Skin of body (tissue), 2 donors: ENCODE measurements around the gene RAD21L1. TPM values are rescaled to one million over a fixed set of nuclear protein-coding genes. Genes with fewer than 3 reads are reported as not detected.

Experiments
- DNase-seq: peaks from one replicate; lab custom pipeline; 2025; lab: John Stamatoyannopoulos, UW
- total RNA-seq: library from RNA; depleted of rRNA; stranded (reverse); fragments of >200 nt; gene quantifications from one replicate; pipeline ENCODE4 v1.2.3, GENCODE V29; 2014

Gene RAD21L1
- total RNA-seq, 1 donor from 2014 or later = not detected

- DNase-seq = no peak
Observed at GRCh38 chr20:1293641-1294379, 68.0 kb downstream of the RAD21L1 start.

- DNase-seq = no peak
Observed at GRCh38 chr20:1294497-1294896, 68.7 kb downstream of the RAD21L1 start.

DNA sequence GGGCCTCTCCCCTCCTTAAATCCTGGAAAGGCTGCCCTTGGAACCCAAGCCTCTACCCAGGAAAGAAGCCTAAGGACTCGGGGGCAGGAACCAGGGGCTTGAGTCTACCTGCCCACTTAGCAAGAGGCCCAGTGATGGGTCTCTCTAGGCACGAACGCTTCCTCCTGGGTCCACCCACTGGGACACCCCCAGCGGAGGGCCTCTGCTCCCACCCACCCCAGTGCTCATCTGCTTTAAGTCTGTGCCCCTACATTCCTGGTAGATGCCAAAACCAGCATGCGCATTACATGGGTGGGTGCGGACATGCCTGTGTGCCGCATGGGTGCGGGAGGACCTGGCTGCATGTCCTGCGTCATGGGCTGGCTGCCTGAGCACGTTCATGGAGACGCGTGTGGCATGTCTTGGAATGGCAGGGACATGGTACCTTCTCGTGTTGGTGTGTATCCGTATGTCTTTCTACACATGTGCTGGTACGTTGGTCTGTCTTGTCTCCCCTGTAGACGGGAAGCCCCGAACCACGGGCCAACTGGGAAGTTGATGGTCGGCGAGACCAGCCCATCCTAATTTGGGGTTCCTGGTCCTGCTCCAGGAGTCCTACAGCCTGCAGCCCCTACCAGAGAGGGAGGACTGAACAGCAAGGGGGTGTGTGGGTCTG, 69.6 kb downstream of the RAD21L1 start:
- DNase-seq = no peak

DNA sequence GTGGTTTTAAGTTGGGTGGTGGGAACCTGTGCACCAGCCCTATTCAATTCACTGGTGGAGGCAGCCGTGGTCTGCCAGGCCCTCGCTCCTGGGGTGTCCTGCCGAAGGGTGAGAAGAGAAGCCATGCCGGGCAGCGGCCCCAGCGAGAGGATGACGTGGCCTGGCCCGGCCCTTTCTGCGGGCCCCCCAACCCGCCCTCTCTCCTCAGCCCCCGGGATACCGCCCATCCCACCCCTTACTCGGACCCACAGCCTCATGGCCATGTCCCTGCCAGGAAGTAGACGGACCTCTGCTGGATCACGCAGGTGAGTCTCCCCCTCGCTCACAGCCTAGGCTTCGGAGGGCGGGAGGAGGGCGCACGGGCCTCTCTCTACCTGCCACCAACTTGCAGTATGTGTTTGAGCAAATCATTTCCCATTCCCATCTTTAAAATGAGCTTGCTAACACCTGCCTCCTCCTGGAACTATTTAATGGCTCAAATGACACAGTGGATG, 70.3 kb downstream of the RAD21L1 start:
- DNase-seq = no peak

DNA sequence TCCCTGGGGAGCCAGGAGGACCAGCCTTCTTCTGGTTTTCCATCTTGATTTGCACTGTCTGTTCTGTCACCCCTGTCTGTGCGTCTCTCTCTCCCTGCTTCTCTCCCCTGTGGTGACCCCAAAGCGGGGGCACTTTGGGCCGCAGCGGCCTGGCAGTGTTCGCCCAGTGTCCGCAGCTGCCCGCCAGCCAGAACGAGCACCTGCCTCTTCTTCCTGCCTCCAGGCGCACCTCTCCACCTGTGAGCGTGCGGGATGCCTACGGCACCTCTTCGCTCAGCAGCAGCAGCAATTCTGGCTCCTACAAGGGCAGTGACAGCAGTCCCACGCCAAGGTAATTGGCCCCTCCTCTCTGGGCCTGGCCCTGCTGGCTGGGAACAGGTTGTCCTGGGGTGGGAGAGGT, 71.1 kb downstream of the RAD21L1 start:
- no peak for DNase-seq

- DNase-seq = no peak
Observed at GRCh38 chr20:1297486-1297885, 71.6 kb downstream of the RAD21L1 start.

DNA sequence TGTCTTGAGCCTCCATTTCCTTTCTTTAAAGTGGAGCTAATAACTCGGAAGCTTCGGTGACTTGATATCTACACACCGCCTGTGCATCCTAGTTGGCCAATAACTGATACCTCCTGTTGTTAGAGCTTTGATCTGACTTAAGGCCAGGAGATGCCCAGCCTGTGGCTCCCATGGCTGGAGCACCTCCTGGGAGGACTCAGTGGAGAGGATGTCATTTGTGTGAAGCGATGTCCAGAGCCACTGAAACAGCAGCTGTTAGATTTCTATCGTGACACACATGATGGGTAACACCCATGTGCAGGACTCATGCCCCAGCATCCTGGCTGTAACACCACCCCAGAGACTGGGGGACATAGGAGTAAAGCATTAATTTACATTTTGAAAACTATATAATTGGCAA, 72.3 kb downstream of the RAD21L1 start:
- DNase-seq = no peak

GRCh38 chr20:1298888-1299511, 73.2 kb downstream of the RAD21L1 start:
- no peak for DNase-seq

DNA sequence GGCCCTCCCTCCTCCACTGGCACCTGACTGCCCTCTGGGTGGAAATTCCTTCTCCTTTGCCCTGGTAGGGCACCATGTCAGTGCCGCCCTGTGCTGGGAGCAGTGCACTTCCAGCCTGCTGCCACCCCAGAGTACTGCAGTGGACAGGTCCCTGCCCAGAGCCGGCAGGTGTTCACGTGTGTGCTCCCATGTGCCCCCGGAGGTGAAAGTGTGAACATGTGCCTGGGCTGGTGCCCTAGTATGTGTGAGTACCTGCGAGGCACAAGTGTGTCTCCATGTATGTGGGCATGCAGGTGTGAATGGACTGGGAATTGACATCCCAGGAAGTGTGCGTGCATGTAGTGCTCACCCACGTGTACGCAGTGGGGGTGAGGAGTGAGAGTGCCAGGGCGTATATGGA, 73.7 kb downstream of the RAD21L1 start:
- no peak for DNase-seq

DNA sequence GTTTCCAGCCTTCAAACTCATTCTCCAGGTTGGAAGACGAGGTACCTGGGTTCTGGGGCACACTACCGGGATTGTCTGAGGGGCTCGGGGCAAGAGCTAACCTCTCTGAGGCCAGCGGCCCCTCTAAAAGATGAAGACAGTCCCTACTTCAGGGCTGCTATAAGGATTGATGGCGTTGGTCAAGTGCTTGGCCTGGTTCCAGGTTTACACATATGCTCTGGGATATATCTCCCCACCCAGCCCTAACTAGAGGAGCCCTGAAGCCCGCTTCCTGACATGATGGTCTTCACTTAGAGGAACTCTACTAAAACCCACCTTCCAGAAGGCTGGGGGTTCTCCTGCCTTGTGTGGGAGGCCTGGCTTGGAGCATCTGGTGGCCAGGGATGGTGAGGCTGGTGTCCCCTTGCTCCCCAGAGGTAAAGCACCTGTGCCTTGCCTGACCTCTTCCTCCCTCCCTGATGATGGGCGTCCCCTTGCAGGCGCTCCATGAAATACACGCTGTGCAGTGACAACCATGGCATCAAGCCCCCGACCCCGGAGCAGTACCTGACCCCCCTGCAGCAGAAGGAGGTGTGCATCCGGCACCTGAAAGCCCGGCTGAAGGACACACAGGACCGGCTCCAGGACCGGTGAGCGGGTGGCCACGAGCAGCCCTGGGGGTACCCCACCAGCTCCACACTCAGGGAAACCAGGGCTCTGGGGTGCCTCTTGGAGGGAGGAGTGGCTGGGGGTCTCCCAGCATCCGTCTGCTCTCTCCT, 74.4 kb downstream of the RAD21L1 start:
- no peak for DNase-seq

DNA sequence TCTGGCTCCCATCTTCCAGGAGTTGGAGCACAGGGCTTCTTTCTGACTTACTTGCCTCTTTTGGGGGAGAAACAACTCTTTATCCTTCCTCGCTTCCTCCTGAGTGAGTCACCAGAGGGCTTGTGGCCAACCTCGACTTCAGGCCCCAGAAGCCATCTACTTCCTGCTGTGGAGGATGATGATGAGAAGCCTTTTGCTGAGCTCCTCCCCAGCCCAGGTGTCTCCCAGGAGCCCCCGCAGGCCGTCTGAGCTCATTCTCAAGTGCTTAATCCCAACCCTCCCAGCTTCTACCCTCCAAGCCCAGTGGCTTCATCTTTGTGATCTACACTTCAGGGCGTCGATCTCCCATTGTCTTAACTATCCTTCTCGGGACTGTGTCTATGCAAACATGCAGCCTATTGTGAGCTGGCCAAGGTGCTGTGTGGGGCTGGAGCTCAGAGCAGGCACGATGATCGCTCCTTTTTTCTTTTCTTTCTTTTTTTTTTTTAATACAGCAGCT, 75.2 kb downstream of the RAD21L1 start:
- DNase-seq = no peak

DNA sequence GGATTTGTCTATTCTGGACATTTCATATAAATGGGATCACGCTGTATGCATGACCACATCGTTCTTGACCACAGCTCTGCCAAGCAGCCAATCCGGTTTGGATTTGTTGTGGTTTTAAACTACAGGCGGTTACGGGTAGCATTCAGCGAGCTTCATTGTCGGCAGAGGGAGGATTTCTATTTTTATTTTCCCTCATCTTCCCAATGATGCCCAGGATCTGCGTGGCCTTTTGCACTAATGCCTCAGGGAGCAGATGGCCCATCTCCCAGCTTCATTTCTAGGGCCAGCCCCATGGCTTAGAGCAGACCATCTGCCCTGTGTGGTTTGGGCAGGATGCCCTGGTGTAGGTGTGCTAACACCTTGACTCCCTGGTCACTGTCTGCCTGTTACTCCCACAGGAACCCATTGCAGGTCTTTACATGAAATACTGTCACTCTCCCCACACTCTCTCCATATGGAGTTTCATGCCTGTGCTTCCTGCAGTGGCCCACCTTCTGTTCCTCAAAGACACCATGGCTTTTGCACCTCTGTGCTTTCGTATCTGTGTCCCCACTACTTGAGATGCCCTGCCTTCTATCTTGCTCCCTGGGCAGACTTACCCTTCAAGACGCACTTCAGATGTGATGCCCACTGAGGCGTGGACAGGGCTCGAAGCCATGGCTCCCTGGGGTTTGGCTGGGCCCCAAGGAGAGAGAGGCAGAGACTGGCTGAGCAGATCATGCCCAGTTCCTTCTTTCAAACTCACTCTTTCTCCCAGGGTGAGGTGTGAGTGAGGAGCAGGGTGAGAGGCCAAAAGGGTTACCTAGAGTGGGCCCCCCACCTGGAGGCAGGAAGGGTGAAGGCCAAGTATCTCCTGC, 77.1 kb downstream of the RAD21L1 start:
- no peak for DNase-seq

GRCh38 chr20:1304710-1305515, 79.1 kb downstream of the RAD21L1 start:
- no peak for DNase-seq

Other genes with a start within 250 kb of the RAD21L1 start
- gene RSPO4, start 223.7 kb upstream of the RAD21L1 start, total RNA-seq = 1.1 TPM
- 25.2 TPM for gene PSMF1, start 107.4 kb upstream of the RAD21L1 start, total RNA-seq
- gene TMEM74B, start 41.1 kb upstream of the RAD21L1 start, total RNA-seq = 2.5 TPM
- 0.69 TPM for gene C20orf202, start 22.6 kb upstream of the RAD21L1 start, total RNA-seq
- gene SNPH, start 40.2 kb downstream of the RAD21L1 start, total RNA-seq = 1.2 TPM
- gene SDCBP2, start 103.1 kb downstream of the RAD21L1 start, total RNA-seq = 9.4 TPM
- gene FKBP1A, start 167.0 kb downstream of the RAD21L1 start, total RNA-seq = 102 TPM
- 33.5 TPM for gene NSFL1C, start 240.8 kb downstream of the RAD21L1 start, total RNA-seq